GM20000 (cell line): Measurements from ENCODE around the gene ZCCHC8.
"Not testable (repeated sequence)": the region's sequence is repeated elsewhere in the genome, so short reads cannot be mapped to it uniquely, and the experiment has no call there.

Source experiments
- DNase-seq: peaks from one replicate; pipeline ENCODE4 v3.0.0; 2012; ENCODE audit warnings: low spot score
- TF ChIP-seq, protein P1 (sequence below): IDR thresholded peaks from 2 replicates; pipeline ENCODE4 v1.5.1; 2012; ENCODE audit warnings: mild to moderate bottlenecking, control low read depth; ENCODE audit errors: extremely low read depth, missing control alignments

The ZCCHC8 gene

DNA sequence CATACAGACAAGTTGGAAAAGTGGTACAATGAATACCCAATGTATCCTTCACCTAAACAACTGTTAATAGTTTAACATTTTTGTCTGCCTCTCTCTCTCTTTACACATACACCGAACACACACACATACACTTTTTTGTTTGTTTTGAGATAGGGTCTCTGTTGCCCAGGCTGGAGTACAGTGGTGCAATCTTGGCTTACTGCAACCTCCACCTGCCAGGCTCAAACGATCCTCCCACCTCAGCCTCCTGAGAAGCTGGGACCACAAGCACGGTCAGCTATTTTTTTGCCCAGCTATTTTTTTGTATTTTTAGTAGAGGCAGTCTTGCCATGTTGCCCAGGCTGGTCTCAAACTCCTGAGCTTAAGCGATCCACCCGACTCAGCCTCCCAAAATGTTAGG lies 16.8 kb downstream of the ZCCHC8 start:
- DNase-seq = no peak
- TF ChIP-seq, protein P1, sequence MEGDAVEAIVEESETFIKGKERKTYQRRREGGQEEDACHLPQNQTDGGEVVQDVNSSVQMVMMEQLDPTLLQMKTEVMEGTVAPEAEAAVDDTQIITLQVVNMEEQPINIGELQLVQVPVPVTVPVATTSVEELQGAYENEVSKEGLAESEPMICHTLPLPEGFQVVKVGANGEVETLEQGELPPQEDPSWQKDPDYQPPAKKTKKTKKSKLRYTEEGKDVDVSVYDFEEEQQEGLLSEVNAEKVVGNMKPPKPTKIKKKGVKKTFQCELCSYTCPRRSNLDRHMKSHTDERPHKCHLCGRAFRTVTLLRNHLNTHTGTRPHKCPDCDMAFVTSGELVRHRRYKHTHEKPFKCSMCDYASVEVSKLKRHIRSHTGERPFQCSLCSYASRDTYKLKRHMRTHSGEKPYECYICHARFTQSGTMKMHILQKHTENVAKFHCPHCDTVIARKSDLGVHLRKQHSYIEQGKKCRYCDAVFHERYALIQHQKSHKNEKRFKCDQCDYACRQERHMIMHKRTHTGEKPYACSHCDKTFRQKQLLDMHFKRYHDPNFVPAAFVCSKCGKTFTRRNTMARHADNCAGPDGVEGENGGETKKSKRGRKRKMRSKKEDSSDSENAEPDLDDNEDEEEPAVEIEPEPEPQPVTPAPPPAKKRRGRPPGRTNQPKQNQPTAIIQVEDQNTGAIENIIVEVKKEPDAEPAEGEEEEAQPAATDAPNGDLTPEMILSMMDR = no peak

DNA sequence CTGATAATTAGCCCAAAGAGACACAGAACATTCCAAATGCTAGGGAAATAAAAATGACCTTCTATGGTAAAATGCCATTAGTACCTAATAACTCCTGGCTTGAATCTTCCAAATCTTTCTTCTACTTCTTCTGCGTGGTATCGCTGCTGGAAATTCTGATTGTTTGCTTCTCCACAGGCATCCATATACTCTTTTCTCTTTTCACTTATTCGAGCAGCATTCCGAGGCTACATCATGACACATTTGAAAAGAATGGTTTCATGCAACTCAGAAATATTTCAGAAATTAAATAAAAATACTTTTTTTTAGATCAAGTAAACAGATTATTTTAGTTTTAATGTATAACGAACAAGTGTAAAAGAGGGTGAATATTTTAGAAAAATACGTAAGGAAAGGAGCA lies 18.9 kb downstream of the ZCCHC8 start:
- TF ChIP-seq, protein P1 = no peak
- no peak for DNase-seq

DNA sequence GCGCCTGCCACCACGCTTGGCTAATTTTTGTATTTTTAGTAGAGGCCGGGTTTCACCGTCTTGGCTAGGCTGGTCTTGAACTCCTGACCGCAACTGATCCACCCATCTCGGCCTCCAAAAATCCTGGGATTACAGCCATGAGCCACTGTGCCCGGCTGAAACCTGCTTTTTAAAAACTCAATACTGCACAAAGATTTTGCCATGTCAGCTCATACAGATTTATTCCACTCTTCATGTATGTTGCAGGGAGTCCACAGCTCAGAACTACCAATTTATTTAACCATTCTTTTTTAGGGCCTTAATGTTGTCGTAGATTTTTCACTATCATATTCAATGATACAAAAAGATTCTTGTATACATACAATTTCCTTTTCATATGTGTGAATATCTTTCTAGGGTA lies 20.0 kb downstream of the ZCCHC8 start:
- TF ChIP-seq, protein P1 = no peak
- no peak for DNase-seq

DNA sequence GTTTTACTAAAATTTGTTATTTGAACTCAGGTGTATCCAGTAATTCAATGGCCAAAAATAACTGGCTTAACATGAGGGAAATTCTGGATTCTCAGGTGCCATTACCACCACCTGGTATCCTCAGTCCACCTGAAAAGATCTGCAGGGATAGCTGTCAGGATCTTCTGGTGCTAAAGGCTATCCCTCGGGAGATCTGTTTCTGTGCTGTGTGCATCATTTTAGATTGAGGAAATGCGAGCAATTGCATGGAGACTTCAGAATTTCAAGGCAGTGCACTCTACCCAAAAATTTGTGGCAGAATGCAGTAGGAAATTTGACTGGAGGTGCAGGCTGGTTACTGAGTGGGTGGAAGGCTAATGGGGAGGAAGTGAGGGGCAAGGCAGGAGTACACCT lies 26.4 kb downstream of the ZCCHC8 start:
- DNase-seq = no peak
- TF ChIP-seq, protein P1 = no peak

DNA sequence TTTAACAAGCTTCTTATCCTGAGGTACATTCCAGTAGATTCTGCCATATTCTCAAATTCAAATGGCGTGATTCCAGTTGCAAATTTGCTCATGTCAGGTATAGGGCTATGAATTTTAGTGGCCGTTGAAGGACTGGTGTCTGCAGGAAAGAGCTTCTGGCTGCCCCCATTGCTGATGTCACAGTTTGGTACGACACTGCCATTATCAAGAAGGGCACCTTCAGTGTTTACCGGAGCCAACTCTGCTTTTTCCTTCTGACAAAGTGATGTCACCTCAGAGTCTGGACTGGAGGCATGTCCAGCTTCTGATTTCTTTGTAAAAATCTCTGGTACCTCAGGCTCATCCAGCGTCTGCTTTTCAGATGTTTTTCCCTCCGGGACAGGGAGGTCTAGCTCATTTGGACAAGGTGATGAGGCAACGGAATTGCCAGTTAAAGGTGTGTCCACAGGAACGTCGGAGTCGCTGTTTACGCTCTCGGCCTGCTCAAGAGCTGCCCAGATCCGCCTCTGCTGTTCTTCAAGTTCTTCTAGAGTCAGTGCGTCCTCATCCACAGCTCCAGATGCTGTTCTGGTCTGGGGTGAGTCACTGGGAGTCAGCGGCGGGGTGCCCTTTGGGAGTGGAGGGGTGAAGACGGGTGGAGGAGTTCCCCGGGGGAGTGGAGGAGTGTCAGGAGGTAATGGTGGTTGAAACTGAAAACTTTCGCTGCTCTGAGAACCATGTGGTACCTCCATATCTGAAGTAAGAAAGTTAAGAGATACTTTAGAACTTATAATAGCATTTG lies 27.0 kb downstream of the ZCCHC8 start:
- TF ChIP-seq, protein P1 = no peak
- peak; percentile 32 for DNase-seq

DNA sequence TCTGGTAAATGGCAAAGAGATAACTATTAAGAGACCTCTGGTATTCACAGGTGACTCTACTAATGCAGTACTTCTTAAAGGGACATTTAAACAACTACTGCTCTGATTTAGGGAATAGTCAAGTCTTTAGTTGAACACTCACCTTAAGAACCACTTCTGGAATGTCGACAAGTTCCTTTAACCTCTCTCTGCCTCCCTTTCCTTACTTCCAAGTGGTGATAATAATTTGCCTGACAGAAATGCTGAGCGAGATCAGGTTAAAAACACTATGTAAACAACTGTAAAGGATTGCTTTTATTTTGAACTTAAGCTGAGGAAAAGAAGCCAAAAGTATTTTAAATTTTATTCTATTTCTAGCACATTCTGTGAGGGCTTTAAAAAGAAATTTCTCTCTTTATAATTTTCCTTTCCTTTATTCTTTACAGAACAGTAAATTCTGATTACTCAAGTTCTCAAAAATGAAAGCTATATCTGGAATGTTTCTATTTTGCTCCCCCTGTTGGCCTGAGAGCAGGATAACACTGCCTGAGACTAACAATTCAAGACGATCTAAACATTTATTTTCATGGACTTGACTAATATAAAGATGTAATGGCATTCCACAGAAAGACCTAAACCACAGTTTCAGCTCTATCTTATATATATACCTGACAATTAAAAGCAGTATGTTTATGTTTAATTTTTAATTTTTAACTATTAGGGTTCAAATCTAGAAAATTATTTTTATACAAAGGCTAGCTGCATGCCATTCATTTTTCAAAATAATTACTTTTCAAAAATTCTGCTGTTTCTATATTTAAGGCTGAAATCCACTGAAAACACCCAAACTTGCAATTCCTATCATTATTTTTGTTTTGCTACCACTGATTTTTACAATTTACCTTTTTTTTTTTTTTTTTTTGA lies 29.2 kb downstream of the ZCCHC8 start:
- TF ChIP-seq, protein P1 = peak; percentile 63
- peak; percentile 42 for DNase-seq

DNA sequence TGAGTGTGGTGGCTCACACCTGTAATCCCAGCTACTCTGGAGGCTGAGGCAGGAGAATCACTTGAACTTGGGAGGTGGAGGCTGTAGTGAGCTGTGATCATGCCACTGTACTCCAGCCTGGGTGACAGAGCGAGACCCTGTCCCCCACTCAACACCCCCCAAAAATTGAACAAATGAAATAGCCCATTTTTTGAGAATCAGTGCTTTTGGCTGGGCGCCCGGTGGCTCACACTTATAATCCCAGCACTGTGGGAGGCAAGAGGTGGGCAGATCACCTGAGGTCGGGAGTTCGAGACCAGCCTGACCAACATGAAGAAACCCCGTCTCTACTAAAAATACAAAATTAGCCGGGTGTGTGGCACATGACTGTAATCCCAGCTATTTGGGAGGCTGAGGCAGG lies 30.2 kb downstream of the ZCCHC8 start:
- DNase-seq = not testable (repeated sequence)

DNA sequence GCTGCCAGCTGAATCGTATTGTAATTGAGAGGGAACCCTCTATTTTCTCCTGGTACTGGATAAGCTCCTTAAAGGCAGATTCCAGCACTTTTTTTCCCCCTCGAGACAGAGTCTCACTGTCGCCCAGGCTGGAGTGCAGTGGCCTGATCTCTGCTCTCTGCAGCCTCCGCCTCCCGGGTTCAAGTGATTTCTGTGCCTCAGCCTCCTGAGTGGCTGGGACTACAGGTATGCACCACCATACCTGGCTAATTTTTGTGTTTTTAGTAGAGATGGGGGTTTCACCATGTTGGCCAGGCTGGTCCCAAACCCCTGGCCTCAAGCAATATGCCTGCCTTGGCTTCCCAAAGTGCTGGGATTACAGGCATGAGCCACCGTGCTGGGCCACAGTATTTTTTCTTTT lies 30.9 kb downstream of the ZCCHC8 start:
- DNase-seq = not testable (repeated sequence)
